ENCODE results near the gene MEOX1.

GRCh38 chr17:43611230-43611969 is 50.3 kb downstream of the MEOX1 start:
- TF ChIP-seq CTCF (conservative IDR thresholded peaks at IDR 0.05; ENCODE audit: low read depth, low read length) (no peak), EZH2 (IDR thresholded peaks at IDR 0.05; ENCODE audit: low read length, unreplicated experiment) (no peak), EZH2phosphoT487 (IDR thresholded peaks at IDR 0.05; ENCODE audit: borderline replicate concordance, low read length) (no peak)

Data from PC-3 (cell line).